ENCODE measurements around the gene SLC22A23.
A peak's percentile ranks its signal among the peaks of the same experiment; 100 is the strongest.

Gene SLC22A23, protein sequence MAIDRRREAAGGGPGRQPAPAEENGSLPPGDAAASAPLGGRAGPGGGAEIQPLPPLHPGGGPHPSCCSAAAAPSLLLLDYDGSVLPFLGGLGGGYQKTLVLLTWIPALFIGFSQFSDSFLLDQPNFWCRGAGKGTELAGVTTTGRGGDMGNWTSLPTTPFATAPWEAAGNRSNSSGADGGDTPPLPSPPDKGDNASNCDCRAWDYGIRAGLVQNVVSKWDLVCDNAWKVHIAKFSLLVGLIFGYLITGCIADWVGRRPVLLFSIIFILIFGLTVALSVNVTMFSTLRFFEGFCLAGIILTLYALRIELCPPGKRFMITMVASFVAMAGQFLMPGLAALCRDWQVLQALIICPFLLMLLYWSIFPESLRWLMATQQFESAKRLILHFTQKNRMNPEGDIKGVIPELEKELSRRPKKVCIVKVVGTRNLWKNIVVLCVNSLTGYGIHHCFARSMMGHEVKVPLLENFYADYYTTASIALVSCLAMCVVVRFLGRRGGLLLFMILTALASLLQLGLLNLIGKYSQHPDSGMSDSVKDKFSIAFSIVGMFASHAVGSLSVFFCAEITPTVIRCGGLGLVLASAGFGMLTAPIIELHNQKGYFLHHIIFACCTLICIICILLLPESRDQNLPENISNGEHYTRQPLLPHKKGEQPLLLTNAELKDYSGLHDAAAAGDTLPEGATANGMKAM

DNA sequence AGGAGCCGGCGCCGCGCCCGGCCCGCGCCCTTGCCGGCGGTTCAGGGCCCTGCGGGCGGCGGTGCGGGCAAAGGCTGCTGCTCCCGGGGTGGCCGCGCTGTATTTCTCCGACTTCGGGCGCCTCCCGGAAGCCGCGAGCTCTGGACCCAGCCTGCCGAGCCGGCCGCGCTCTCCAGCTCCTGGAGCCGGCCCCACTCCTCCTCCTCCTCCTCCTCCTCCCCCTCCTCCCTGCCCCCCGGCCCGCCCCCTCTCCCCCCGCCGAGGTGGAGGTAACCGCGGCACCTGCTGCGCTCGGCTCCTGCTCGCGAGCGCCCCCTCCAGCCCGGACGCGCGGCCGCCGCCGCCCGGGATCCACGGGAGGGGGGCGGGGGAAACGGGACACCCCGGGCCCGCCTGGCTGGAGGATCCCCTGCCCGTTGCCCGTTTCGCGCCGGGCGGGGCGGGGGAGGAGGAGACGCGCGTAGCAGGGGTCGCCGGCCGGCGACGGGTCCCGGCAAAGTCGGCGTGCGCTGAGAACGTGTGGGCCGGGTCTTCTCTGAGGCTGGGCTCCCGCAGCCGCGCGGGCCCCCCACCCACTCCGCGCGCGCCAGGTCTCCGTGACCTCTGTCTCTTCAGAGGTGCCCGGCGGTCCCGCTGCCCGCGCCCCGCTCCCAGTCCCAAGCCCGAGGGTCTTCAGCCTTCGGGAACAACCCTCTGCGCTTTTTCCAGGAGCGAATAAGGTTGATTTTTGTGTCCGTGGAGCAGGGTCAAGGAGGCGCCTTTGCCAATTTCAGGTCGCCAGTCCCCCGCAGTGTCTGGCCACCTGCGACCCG lies at the start of gene SLC22A23:
Gene SLC22A23 (minus strand): TSS at position 153 of the 812 bp plus-strand sequence. CDS start 491 bp downstream, outside the sequence.
- no peak for DNase-seq

DNA sequence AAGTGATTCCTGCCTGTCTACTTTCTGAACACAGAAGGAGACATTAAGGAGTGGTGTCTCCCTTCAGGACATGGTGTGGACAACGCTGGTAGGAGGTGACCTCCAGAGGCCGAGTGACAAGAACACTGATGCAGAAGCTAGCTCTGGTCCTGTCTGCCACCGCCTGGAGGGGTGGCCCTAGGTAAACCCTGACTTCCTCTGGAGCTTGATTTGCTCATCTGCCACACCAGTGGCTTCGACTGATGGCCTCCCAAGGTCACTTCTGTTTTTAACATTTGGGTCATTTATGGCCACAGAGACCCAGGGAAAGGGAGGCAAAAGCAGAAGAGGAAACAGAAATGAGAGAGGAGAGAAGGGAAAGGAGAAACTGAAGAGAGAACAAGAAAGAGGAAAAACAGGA lies 49.4 kb upstream of the SLC22A23 start:
- DNase-seq = peak; percentile 56

DNA sequence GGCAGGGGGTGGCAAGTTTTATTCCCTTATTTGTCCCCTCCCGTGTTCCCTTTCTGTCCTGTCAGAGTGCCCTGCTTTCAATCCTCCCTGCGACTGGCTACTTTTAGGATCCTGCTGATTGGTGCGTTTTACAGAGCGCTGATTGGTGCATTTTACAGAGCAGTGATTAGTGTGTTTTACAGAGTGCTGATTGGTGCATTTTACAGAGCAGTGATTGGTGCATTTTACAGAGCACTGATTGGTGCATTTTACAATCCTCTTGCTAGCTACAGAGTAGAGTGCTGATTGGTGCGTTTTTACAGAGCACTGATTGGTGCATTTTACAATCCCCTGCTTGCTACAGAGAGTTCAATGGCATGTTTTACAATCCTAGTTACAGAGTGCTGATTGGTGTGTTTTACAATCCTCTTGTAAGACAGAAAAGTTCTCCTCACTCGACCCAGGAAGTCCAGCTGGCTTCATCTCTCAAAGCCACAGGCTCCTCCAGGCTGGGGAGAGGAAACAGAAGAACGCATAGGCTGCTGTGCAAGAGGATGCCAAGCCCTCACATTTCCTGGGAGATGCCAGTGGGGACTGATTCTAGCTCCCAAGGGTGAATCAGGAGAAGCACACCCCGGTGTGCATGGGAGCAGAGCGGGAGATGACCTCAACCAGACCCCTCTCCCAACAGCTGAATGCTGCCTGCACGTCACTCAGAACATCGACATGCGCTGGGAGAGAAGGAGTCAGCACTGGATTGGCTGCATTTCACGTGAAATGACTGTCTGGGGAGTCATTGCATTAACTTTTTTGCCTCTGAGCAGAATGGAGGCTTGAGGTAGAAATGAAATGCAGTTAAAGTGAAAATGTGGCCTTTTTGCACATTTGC lies 48.3 kb upstream of the SLC22A23 start:
- DNase-seq = no peak

DNA sequence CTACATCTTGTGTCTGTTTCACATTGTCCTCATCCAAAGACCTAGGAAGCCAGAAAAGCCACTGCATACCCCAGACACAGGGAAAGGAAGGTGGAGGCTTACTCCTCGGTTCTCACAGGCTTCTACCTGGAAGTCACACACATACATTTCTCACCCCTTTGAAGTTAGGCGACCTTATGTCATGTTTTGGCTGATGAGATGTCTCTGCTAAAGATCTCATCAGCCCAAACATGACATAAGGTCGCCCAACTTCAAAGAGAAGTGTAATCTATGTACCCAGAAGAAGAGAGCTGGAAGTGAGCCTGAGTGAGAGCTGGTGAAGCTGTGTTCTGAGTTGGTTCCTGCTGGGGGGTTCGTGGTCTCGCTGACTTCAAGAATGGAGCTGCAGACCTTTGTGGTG lies 47.5 kb upstream of the SLC22A23 start:
- DNase-seq = no peak

DNA sequence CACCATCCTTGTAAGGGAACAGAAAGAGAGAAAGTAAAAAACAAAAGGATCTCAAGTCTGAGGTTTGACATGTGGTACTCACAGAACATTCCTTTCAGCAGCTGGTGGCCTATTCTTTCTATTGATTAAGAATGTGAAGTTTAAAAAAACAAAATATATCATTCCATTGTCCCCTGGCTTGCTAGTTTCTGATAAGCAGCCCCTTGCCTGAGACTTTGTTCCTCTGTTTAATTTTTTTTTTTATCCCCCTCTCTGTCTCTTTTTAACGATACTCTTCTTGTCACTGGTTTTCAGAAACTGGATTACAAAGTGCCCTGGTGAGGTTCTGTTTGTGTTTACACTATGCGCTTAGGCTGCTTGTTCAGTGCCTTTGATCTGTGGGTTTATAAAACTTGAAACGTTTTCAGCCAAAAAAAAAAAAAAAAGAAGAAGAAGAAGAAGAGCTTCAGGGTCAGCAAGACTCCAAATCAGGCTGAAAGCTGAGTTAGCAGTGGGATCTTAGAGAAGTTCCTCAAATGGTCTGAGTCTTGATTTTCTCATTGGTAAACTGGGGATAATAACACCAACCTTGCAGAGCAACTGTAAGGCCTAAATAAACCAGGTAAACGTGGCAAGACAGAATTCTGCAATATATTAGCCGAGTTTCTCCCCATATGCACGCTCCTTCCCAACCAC lies 45.1 kb upstream of the SLC22A23 start:
- DNase-seq = peak; percentile 21

DNA sequence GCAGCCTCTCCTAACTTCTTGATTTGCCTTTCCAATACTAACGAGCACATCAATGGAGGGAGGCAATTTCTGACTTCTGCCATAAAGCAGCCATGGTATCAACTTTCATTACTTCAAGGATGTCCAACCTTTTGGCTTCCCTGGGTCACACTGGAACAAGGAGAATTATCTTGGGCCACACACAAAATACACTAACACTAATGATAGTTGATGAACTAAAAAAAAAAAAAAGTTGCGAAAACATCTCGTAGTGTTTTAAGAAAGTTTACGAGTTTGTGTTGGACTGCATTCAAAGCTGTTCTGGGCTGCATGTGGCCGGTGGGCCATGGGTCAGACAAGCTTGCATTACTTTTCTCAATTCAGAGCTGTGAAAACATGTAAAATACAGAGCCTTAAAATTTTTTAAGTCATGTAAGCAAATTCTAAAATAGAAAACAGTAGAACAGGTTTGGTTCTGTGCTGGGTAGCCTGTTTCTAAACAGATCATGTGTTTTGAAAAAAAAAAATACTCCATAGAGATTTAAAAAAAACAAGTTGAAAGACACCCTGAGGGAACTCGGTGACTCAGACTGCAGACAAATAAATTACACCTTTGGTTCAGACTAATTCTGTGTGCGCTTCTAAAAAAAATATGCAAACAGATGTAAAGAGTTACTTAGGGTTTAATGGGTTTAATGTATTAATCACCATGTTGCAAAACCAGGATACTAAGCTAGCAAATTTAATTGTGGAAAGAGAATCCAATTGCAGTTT lies 43.6 kb upstream of the SLC22A23 start:
- no peak for DNase-seq

DNA sequence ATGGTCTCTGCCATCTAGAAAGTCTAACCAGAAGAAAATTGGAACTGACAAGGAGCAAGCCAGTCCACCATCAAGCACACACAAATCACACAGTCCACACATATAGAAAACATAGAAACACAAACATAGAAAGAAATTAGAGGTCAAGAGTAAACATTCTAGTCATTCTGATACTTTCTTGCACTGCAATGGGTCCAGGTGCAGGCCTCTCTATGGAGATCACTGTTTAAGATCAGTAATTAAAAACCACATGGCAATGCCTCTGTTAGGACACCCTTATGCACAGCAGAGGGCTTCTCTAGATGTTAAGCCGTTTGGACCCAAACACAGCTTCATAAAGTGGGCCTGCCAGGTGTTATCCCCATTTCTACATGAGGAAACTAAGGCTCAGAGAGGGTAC lies 42.8 kb upstream of the SLC22A23 start:
- no peak for DNase-seq

DNA sequence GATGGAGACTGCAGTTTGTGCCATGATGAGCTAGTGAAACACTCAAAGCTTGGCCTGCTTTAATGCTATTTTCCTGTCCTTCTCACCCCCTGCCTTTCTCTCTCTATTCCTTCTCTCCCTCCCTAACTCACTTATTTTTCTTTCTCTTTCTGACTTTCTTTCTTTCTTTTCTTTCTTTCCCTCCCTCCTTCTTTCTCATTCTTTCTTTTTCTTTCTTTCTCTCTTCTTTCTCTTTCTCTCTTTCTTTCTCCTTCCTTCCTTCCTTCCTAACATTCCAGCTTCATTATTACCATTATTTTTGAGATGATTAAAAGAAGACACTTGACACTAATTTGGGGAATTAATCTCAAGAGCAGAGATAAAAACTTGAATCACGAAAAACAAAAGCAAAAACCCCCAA lies 39.5 kb upstream of the SLC22A23 start:
- DNase-seq = no peak

DNA sequence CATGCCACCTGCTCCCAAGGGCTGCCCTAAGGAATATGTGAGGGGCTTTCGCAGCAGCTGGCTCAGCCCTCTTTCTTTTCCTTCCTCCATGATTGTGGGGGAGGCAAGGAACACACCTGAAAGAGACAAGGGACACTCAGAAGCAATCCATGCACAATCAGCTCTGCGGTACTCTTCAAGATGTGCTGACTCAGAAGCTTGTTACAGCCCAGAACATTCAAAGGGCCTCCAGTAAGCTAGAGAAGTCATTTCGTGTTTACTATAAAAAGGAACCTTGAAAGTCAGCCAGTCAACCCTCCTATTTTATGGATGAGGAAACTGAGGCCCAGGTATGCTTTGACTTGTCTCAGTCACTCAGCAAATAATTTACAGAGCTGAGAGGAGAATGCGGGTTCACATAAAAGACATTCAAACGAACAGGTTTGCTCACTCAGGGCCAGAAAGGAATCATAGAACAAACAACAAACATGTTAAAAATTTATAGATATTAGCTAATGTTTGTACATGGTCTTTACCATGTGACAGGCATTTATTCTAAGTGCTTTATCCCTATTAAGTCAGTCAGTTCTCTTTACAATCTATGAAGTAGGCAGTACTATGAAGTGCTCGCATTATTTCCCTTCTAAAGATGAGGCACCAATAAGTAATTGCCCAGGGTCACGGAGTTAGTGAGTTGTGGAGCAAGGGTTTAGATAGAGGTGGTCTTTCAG lies 37.7 kb upstream of the SLC22A23 start:
- DNase-seq = no peak

DNA sequence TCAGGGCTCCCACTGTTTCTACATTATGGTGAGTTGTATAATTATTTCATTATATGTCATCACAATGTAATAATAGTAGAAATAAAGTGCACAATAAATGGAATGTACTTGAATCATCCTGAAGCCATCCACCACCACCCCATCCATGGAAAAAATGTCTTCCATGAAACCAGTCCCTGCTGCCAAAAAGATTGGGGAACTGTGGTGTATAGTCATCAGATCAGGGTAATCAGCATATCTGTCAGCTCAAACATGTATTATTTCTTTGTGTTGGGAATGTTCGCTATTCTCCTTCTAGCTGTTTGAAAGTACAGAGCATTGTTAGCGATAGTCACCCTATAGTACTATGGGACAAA lies 33.8 kb upstream of the SLC22A23 start:
- no peak for DNase-seq

DNA sequence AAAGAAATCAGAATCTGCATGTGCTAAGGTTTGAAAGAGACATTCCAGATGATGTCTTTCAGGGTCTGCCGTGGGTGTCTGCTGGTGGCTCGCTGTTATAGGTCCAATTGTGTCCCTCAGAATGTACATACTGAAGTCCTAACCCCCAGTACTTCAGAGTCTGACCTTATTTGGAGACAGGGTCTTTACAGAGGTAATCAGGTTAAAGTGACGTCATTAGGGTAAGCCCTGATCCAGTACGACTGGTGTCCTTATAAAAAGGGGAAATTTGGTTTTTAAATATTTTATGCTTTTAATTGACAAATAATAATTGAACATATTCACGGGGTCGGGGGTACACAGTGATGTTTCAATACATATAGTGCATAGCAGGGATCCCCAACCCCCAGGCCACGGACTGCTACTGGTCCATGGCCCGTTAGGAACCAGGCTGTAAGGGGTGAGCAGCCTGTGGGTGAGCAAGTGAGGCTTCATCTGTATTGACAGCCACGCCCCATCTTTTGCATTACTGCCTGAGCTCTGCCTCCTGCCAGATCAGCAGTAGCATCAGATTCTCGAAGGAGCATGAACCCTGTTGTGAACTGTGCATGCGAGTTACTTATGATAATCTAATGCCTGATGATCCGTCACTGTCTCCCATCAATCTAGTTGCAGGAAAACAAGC lies 33.2 kb upstream of the SLC22A23 start:
- DNase-seq = no peak

DNA sequence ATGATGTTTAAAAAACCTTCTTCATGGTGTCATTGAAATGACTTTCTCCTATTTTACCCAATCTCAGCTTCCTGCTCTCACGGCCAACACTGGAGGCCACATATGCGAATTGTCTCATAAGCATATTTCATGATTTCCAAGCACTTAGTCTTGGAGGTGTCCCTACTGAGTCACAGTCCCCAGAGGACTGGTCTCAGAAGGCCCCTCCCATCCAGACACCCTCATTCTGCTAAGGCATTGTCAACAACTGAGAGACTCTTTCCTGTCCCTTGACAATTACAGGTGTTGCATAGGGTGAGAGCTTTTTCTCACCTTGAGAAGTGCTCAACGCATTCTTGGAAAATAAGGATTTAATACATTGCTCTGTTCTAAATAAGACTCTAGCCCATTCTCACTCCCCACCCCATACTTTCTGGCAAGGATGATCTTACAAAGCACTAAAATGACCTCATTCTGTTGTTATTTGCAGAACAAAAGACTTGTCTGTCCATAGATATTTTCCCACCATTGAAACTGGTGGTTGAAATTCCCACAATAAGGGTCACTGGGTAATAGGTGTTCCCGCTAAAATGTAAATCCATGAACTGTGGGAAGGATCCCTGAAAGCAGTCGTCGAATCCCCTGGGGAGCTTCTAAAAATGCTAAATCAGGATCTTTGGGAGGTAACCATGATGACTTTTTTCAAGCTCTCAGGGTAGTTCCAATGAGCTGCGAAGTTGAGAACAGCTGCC lies 32.3 kb upstream of the SLC22A23 start:
- no peak for DNase-seq

DNA sequence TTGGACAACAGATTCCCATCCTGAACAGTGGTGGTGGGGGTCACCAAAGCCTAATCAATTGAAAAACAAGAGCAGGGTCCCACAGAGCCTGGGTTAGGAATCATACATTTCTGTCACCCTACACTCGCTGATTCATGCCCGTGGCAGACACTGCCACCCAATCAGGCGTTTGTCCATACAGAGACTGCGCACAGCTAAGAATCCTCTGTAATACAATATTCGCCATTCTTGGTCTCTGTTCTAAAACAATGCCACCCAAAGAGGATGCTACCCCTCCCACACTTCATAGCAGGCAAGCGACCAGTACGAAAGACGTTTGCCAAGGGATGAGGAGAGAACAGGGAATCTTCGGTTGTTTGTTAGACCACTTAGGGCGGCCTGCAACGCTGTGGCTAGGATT lies 28.1 kb upstream of the SLC22A23 start:
- DNase-seq = no peak

DNA sequence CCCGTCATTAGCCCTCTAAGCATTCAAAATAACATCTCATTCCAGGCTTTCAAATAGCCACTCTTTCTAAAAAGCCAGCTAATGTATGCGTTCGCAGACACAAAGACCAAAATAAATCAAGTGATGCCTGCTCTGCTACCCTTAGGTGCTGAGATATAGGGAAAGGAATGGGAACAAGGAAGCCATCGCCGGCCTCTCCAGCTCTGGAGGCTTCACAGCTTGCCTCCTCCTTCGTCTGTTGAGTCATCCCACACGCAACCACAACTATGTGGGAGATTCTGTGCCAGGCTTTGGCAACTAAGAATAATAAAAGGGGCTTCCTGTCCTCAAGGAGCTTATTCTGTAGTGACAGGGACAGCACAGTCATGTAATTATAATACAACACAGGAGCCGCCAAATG lies 27.3 kb upstream of the SLC22A23 start:
- no peak for DNase-seq

DNA sequence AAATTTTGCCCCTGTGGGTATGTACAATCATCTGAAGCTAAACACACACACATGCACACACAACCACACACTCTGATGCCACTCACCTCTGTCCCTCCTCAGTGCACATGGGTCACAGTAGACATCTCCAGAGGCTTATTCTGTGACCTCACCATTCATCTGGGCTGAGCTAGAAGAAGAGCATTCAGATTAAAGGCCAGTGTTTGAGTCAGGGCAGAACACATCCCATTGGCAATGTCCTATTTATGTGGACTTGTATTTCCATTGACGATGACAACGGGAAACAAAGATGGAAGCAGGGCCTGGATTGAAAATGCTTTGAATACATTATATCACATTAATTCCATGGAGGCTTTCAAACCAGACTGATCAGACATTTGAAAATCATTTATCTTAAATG lies 26.8 kb upstream of the SLC22A23 start:
- no peak for DNase-seq

DNA sequence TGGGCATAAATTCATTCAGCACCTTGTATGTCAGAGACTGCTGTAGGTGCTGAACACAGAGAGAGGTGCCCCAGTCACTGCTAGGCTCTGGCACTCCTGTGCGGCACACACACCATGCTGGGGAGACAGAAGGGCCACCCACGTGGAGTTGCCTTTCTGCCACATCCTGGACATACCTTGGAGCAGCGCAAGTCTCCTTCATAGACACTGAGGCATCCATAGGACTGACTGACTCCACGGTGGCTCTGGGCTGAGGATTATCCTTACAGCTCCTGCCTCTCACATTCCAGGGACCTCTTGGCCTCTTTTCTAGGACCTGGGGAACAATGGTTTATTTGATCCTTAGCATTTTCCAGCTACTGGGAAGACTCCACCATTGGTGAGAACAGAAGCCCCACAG lies 26.0 kb upstream of the SLC22A23 start:
- no peak for DNase-seq

DNA sequence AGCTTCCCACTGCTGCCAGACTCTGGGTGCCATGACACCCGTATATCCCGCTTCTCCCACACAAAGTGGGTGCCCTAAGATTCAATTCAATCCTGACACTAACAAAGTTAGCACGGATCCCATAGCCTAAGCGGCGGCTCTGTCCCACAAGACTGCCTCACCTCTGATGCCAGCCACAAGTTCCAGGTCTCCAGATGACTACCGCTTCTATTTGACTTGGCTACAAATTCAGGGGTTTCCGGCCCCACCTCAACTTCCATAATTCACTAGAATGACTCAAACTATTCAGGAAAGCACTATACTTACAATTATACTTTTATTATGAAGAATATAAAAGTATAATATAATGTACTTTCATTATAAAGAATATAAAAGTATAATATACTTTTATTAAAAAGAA lies 24.8 kb upstream of the SLC22A23 start:
- no peak for DNase-seq

DNA sequence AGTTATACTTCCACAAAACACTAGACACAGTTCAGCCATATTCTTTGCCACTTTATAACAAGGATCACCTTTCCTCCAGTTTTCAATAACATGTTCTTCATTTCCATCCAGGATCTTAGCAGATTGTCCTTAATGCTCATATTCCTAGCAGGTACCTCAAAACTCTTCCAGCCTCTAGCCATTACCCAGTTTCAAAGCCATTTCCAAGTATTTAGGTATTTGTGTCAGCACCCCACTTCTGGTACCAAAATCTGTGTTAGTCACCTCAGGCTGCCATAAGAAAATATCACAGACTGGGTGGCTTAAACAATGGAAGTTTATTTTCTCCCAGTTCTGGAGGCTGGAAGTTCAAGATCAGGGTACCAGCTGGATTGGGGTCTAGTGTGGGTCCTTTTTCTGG lies 23.2 kb upstream of the SLC22A23 start:
- DNase-seq = no peak

DNA sequence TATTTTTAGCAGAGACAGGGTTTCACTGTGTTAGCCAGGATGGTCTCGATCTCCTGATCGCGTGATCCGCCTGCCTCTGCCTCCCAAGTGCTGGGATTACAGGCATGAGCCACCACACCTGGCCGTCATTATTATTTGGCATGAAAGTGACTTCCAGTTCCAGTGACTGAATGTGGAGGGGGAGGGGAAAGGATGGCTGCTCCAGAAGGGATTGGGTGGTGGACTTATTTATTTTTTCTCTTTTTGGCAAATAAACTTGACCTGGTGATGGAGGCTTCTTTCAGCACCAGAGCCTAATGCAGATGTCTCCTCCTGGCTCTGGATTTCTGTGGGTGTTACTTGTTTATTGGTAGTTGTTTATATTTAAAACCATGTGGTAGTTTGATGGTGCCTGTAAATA lies 16.9 kb upstream of the SLC22A23 start:
- no peak for DNase-seq

Measured in MV-4-11 (cell line).